Thyroid gland (tissue), 4 donors: ENCODE measurements around the gene MALAT1.

Source experiments
- CTCF ChIP-seq, 6 experiments: fragments of 200-600 bp in 3 of 6; fragments of 450-650 bp in 3 of 6; sonication (generic) in 3 of 6; IDR thresholded peaks; one replicate each; pipeline ENCODE4 v1.5.1; 2016 to 2019; ENCODE audit warnings: antibody characterized with exemption in 6 of 6, mild to moderate bottlenecking in 2 of 6, inconsistent platforms in 1 of 6, moderate library complexity in 1 of 6
- POLR2A ChIP-seq, 2 donors: fragments of 450-650 bp; IDR thresholded peaks; one replicate each; pipeline ENCODE4 v1.6.1; 2017; ENCODE audit warnings: antibody characterized with exemption in 2 of 2, mild to moderate bottlenecking in 2 of 2, moderate library complexity in 1 of 2

- TF ChIP-seq CTCF (IDR thresholded peaks at IDR 0.05) (no peak), POLR2A (IDR thresholded peaks at IDR 0.05) (peak in 1 of 2 donors; percentile 6)
Observed at GRCh38 chr11:65505466-65506289, 6.8 kb downstream of the MALAT1 start.
